NB4 (cell line): Measurements from ENCODE around the gene GPR22.

Experiments
- CTCF ChIP-seq: IDR thresholded peaks from one replicate; pipeline ENCODE4 v1.5.1; 2012; ENCODE audit warnings: low read depth, low read length
- MAX ChIP-seq: IDR thresholded peaks from 2 replicates; pipeline ENCODE4 v1.6.1; 2011; ENCODE audit warnings: low read depth, low read length
- MYC ChIP-seq: IDR thresholded peaks from 2 replicates; pipeline ENCODE4 v1.6.1; 2011; ENCODE audit warnings: low read depth, low read length
- POLR2A ChIP-seq: IDR thresholded peaks from 2 replicates; pipeline ENCODE4 v1.6.1; 2011; ENCODE audit warnings: mild to moderate bottlenecking; ENCODE audit not compliant: insufficient read length; ENCODE audit errors: extremely low read depth

GRCh38 chr7:107471292-107472070 lies 1.6 kb downstream of the GPR22 start:
- no peak for TF ChIP-seq POLR2A
- TF ChIP-seq CTCF = no peak
- no peak for TF ChIP-seq MAX
- TF ChIP-seq MYC = no peak
